Endothelial cell of umbilical vein (primary cell): ENCODE measurements around the gene FIZ1. TPM values are rescaled to one million over a fixed set of nuclear protein-coding genes. Genes with fewer than 3 reads are reported as not detected.

Experiments
- BruUV-seq: library from RNA; stranded (reverse); fragments of 400-500 nt; replicated peaks from 2 replicates; lab custom pipeline; 2021; lab: Mats Ljungman, UMichigan
- CTCF ChIA-PET: fragments of 300-600, 350-600 bp; sonication (Branson Sonifier 250); formaldehyde crosslinking; loops from one replicate; lab custom pipeline; 2021; ENCODE audit warnings: antibody characterized with exemption, inconsistent platforms; lab: Charles Lee
- POLR2A ChIA-PET: fragments of 300-600, 350-600 bp; sonication (Branson Sonifier 250); formaldehyde crosslinking; loops from one replicate; lab custom pipeline; 2021; ENCODE audit warnings: antibody characterized with exemption, inconsistent platforms; lab: Charles Lee
- DNase-seq: peaks from one replicate; pipeline ENCODE4 v3.0.0-alpha.2; 2011; ENCODE audit warnings: low read depth, low spot score
- FAIRE-seq: peaks from 2 replicates; lab custom pipeline; 2011; peaks lifted over from hg19 to GRCh38; lab: Jason Lieb, UNC
- H2AFZ ChIP-seq: 2 replicates; pipeline ENCODE4 v1.6.0; 2012; ENCODE audit warnings: low read depth, low read length, control low read depth, inconsistent platforms
- H3K27ac ChIP-seq: 2 replicates; pipeline ENCODE4 v1.5.1; 2011; ENCODE audit warnings: low read depth, mild to moderate bottlenecking, control low read depth, low read length, moderate library complexity; ENCODE audit not compliant: insufficient read depth
- H3K27me3 ChIP-seq, 2 experiments: 2 replicates each; pipeline versions ENCODE4 v1.6.0 to v1.6.1; 2011; ENCODE audit warnings: low read length in 2 of 2, mixed read lengths in 1 of 2; ENCODE audit not compliant: control insufficient read depth in 2 of 2, insufficient read depth in 2 of 2
- H3K36me3 ChIP-seq, 2 experiments: 2 replicates in 1 of 2; 3 replicates in 1 of 2; pipeline ENCODE4 v1.5.1; 2011; ENCODE audit warnings: low read length in 2 of 2, mild to moderate bottlenecking in 1 of 2, moderate library complexity in 1 of 2; ENCODE audit not compliant: control insufficient read depth in 2 of 2, insufficient read depth in 2 of 2; ENCODE audit errors: extremely low read depth in 1 of 2
- H3K4me1 ChIP-seq: 3 replicates; pipeline ENCODE4 v1.5.1; 2011; ENCODE audit warnings: mild to moderate bottlenecking, low read length; ENCODE audit not compliant: control insufficient read depth, insufficient read depth; ENCODE audit errors: extremely low read depth
- H3K4me2 ChIP-seq: 2 replicates; pipeline ENCODE4 v1.6.1; 2011; ENCODE audit warnings: low read length, control low read depth, mixed read lengths; ENCODE audit not compliant: insufficient read depth
- H3K4me3 ChIP-seq, 3 experiments: fragments of 200-600 bp in 1 of 3; sonication (generic), shearing (Covaris generic) in 1 of 3; replicated peaks in 1 of 3; 2 replicates each; pipeline ENCODE4 v1.5.1; 2011 to 2016; ENCODE audit warnings: control low read depth in 3 of 3, low read length in 3 of 3, mild to moderate bottlenecking in 2 of 3, inconsistent platforms in 1 of 3, low read depth in 1 of 3, moderate library complexity in 1 of 3; ENCODE audit not compliant: insufficient read depth in 1 of 3
- H3K79me2 ChIP-seq: 2 replicates; pipeline ENCODE4 v1.6.0; 2012; ENCODE audit warnings: low read length, inconsistent platforms; ENCODE audit not compliant: control insufficient read depth, insufficient read depth
- H3K9ac ChIP-seq: replicated peaks from 2 replicates; pipeline ENCODE3; 2011; ENCODE audit warnings: low read length, control low read depth; ENCODE audit not compliant: insufficient read depth; ENCODE audit errors: extremely low read depth
- H3K9me1 ChIP-seq: replicated peaks from 3 replicates; pipeline ENCODE4 v1.6.0; 2011; ENCODE audit warnings: mild to moderate bottlenecking, low read length; ENCODE audit not compliant: control insufficient read depth, insufficient read depth; ENCODE audit errors: extremely low read depth
- H3K9me3 ChIP-seq: replicated peaks from 2 replicates; pipeline ENCODE4 v1.5.1; 2012; ENCODE audit warnings: low read length, inconsistent platforms; ENCODE audit not compliant: control insufficient read depth, insufficient read depth
- H4K20me1 ChIP-seq: replicated peaks from 2 replicates; pipeline ENCODE3; 2011; ENCODE audit warnings: mild to moderate bottlenecking, low read length; ENCODE audit not compliant: control insufficient read depth, insufficient read depth; ENCODE audit errors: extremely low read depth
- EZH2 ChIP-seq: IDR thresholded peaks from 2 replicates; pipeline ENCODE4 v1.6.1; 2012; ENCODE audit warnings: borderline replicate concordance, low read depth, mild to moderate bottlenecking, moderate library complexity, low read length, inconsistent platforms; ENCODE audit not compliant: severe bottlenecking
- FOS ChIP-seq: IDR thresholded peaks from 2 replicates; pipeline ENCODE4 v1.6.1; 2011; ENCODE audit warnings: mild to moderate bottlenecking, low read length, moderate library complexity, borderline replicate concordance; ENCODE audit not compliant: insufficient read depth
- GATA2 ChIP-seq: IDR thresholded peaks from 2 replicates; pipeline ENCODE4 v1.7.0; 2011; ENCODE audit warnings: low read depth, mild to moderate bottlenecking, moderate library complexity, mixed read lengths, low read length; ENCODE audit not compliant: insufficient read length, insufficient read depth
- JUN ChIP-seq: IDR thresholded peaks from 2 replicates; pipeline ENCODE4 v1.6.1; 2011; ENCODE audit warnings: borderline replicate concordance, low read depth; ENCODE audit not compliant: insufficient read length, insufficient read depth
- MYC ChIP-seq: IDR thresholded peaks from one replicate; pipeline ENCODE4 v1.6.1; 2011; ENCODE audit warnings: mild to moderate bottlenecking, low read depth, low read length
- POLR2A ChIP-seq: IDR thresholded peaks from 2 replicates; pipeline ENCODE4 v1.6.1; 2012; ENCODE audit warnings: low read depth, mild to moderate bottlenecking, control low read depth, low read length
- POLR2AphosphoS5 ChIP-seq: IDR thresholded peaks from 2 replicates; pipeline ENCODE4 v1.6.1; 2012; ENCODE audit warnings: low read depth, mild to moderate bottlenecking, control low read depth, low read length, moderate library complexity; ENCODE audit not compliant: insufficient read depth
- dilution Hi-C: fragments of 300-500 bp; cut with MboI; formaldehyde crosslinking; loops from one replicate; pipeline ENCODE4 v1.15.0; 2019; ENCODE audit warnings: low sequenced_read_pairs; ENCODE audit not compliant: extremely low pct_ligation_motif_present
- intact Hi-C: fragments of 100-400 bp; cut with micrococcal nuclease; formaldehyde crosslinking; loops from one replicate; pipeline ENCODE4 v1.10.0; 2022
- polyA plus RNA-seq, 4 experiments: library from polyadenylated mRNA; depleted of rRNA in 3 of 4; stranded (reverse) in 3 of 4; unstranded in 1 of 4; fragments of >200 nt; gene quantifications; 2 replicates each; pipeline versions ENCODE4 v1.2.1 to v1.2.3, GENCODE V29; 2011 to 2012; ENCODE audit warnings: missing spikeins in 1 of 4
- total RNA-seq: library from RNA; stranded (reverse); gene quantifications from 2 replicates; pipeline ENCODE4 v1.2.3, GENCODE V29; 2021
- TF ChIP-seq, protein P1 (sequence below): IDR thresholded peaks from 2 replicates; pipeline ENCODE4 v1.6.1; 2011; ENCODE audit not compliant: insufficient read depth, insufficient read length
- TF ChIP-seq, protein P2 (sequence below), 2 donors: IDR thresholded peaks; 1 replicate in 1 of 2; 2 replicates in 1 of 2; pipeline ENCODE4 v1.5.1; 2011; ENCODE audit warnings: low read length in 2 of 2, mild to moderate bottlenecking in 2 of 2, moderate library complexity in 2 of 2, control low read depth in 1 of 2, inconsistent platforms in 1 of 2, low read depth in 1 of 2; ENCODE audit not compliant: insufficient read depth in 1 of 2; ENCODE audit errors: extremely low read depth in 1 of 2

Gene FIZ1
- total and polyA plus RNA-seq, 2 donors (not counting 3 experiments of a cell fraction or from before 2014, with no cell fraction given): 6.6 to 15.6 TPM

DNA sequence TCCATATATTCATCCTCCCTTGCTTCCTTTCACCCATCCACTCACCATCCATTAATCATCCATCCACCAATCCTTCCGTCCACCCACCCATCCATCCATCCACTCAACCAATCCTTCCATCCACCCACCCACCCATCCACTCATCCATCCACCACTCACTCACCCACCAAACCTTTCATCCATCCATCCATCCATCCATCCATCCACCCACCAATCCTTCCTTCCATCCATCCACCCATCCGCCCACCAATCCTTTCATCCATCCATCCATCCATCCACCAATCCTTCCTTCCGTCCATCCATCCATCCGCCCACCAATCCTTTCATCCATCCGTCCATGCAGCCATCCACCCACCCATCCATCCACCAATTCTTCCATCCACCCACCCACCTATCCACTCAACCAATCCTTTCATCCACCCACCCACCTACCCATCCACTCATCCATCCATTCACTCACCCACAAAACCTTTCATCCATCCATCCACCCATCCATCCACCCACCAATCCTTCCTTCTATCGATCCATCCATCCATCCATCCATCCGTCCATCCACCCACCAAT, 56.9 kb downstream of the FIZ1 start:
- dilution Hi-C loops (no loop called here), intact Hi-C loops (no loop called here)
- no peak overlapping the region for H3K4me2 ChIP-seq
- no peaks in the 10 kb centered on the region for H3K79me2 ChIP-seq
- no peak for FAIRE-seq
- DNase-seq: no peak
- no peak overlapping the region for H3K4me3 ChIP-seq
- no peaks in the 10 kb centered on the region for H3K9me3 ChIP-seq
- no TSS peak for BruUV-seq
- no peak overlapping the region for H3K9ac ChIP-seq
- no peaks in the 10 kb centered on the region for H3K36me3 ChIP-seq
- H4K20me1 ChIP-seq: no peaks in the 10 kb centered on the region
- ChIA-PET CTCF (interaction anchor here (1.3 kb wide), 1 partner anchor 75 kb away, joined by 3 read pairs; no protein-coding TSS in a partner anchor), POLR2A (no interaction called here)
- H3K27me3 ChIP-seq: no peaks in the 10 kb centered on the region
- no peak overlapping the region for H3K27ac ChIP-seq
- H2AFZ ChIP-seq: no peak overlapping the region
- TF ChIP-seq, protein P1, sequence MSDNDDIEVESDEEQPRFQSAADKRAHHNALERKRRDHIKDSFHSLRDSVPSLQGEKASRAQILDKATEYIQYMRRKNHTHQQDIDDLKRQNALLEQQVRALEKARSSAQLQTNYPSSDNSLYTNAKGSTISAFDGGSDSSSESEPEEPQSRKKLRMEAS: no peak
- TF ChIP-seq POLR2A (no peak), EZH2 (no peak), GATA2 (no peak), MYC (no peak), JUN (no peak), FOS (no peak), POLR2AphosphoS5 (no peak)
- TF ChIP-seq, protein P2, sequence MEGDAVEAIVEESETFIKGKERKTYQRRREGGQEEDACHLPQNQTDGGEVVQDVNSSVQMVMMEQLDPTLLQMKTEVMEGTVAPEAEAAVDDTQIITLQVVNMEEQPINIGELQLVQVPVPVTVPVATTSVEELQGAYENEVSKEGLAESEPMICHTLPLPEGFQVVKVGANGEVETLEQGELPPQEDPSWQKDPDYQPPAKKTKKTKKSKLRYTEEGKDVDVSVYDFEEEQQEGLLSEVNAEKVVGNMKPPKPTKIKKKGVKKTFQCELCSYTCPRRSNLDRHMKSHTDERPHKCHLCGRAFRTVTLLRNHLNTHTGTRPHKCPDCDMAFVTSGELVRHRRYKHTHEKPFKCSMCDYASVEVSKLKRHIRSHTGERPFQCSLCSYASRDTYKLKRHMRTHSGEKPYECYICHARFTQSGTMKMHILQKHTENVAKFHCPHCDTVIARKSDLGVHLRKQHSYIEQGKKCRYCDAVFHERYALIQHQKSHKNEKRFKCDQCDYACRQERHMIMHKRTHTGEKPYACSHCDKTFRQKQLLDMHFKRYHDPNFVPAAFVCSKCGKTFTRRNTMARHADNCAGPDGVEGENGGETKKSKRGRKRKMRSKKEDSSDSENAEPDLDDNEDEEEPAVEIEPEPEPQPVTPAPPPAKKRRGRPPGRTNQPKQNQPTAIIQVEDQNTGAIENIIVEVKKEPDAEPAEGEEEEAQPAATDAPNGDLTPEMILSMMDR (IDR thresholded peaks at IDR 0.05; ENCODE audit: extremely low read depth in 1 of 2, insufficient read depth in 1 of 2, low read depth in 1 of 2, low read length in 2 of 2): no peak
- H3K4me1 ChIP-seq: peaks cover 12% of the 10 kb centered on the region
- H3K9me1 ChIP-seq: no peaks in the 10 kb centered on the region

Other genes starting within 250 kb of the FIZ1 start
- gene COX6B2, start 244.8 kb downstream of the FIZ1 start, total RNA-seq: not detected in 2 replicates
- not detected in 2 replicates for gene COX6B2, start 244.8 kb downstream of the FIZ1 start, polyA plus RNA-seq
- not detected in 2 replicates for gene GARIN5B, start 236.3 kb downstream of the FIZ1 start, total RNA-seq
- not detected in 2 replicates for gene GARIN5B, start 236.3 kb downstream of the FIZ1 start, polyA plus RNA-seq
- not detected in 2 replicates for gene IL11, start 229.1 kb downstream of the FIZ1 start, total RNA-seq
- 0.11 TPM in 1 of 2 replicates, not detected in the other for gene IL11, start 229.1 kb downstream of the FIZ1 start, polyA plus RNA-seq
- not detected in 2 replicates for gene TMEM190, start 222.7 kb downstream of the FIZ1 start, total RNA-seq
- gene TMEM190, start 222.7 kb downstream of the FIZ1 start, polyA plus RNA-seq: not detected in 2 replicates
- 0.35 TPM in 1 of 2 replicates, not detected in the other for gene TMEM238, start 215.2 kb downstream of the FIZ1 start, total RNA-seq
- gene TMEM238, start 215.2 kb downstream of the FIZ1 start, polyA plus RNA-seq: 0.18 TPM in 1 of 2 replicates, not detected in the other
- 1,738 and 1,872 TPM in 2 replicates for gene RPL28, start 213.6 kb downstream of the FIZ1 start, total RNA-seq
- gene RPL28, start 213.6 kb downstream of the FIZ1 start, polyA plus RNA-seq: 3,435 and 4,297 TPM in 2 replicates
- 244 and 257 TPM in 2 replicates for gene UBE2S, start 191.7 kb downstream of the FIZ1 start, total RNA-seq
- gene UBE2S, start 191.7 kb downstream of the FIZ1 start, polyA plus RNA-seq: 176 and 183 TPM in 2 replicates
- gene SHISA7, start 156.2 kb downstream of the FIZ1 start, total RNA-seq: not detected in 2 replicates
- gene SHISA7, start 156.2 kb downstream of the FIZ1 start, polyA plus RNA-seq: not detected in 2 replicates
- 43.6 and 49.3 TPM in 2 replicates for gene ISOC2, start 137.9 kb downstream of the FIZ1 start, total RNA-seq
- 68.7 and 96.5 TPM in 2 replicates for gene ISOC2, start 137.9 kb downstream of the FIZ1 start, polyA plus RNA-seq
- not detected in 2 replicates for gene C19orf85, start 134.8 kb downstream of the FIZ1 start, total RNA-seq
- gene C19orf85, start 134.8 kb downstream of the FIZ1 start, polyA plus RNA-seq: not detected in 2 replicates
- 9.0 and 10.4 TPM in 2 replicates for gene ZNF628, start 122.9 kb downstream of the FIZ1 start, total RNA-seq
- 2.0 and 2.5 TPM in 2 replicates for gene ZNF628, start 122.9 kb downstream of the FIZ1 start, polyA plus RNA-seq
- 34.4 and 44.7 TPM in 2 replicates for gene NAT14, start 114.3 kb downstream of the FIZ1 start, total RNA-seq
- 39.1 and 42.6 TPM in 2 replicates for gene NAT14, start 114.3 kb downstream of the FIZ1 start, polyA plus RNA-seq
- 1.0 and 1.3 TPM in 2 replicates for gene SSC5D, start 111.1 kb downstream of the FIZ1 start, total RNA-seq
- gene SSC5D, start 111.1 kb downstream of the FIZ1 start, polyA plus RNA-seq: 0.47 and 0.49 TPM in 2 replicates
- gene SBK2, start 62.4 kb downstream of the FIZ1 start, total RNA-seq: not detected in 2 replicates
- not detected in 2 replicates for gene SBK2, start 62.4 kb downstream of the FIZ1 start, polyA plus RNA-seq
- 0.25 and 0.62 TPM in 2 replicates for gene SBK3, start 54.0 kb downstream of the FIZ1 start, total RNA-seq
- gene SBK3, start 54.0 kb downstream of the FIZ1 start, polyA plus RNA-seq: 0.18 and 0.19 TPM in 2 replicates
- 15.7 and 15.9 TPM in 2 replicates for gene ZNF579, start 18.7 kb downstream of the FIZ1 start, total RNA-seq
- gene ZNF579, start 18.7 kb downstream of the FIZ1 start, polyA plus RNA-seq: 9.9 and 11.6 TPM in 2 replicates
- 14.2 and 15.2 TPM in 2 replicates for gene ZNF524, start 771 bp upstream of the FIZ1 start, total RNA-seq
- gene ZNF524, start 771 bp upstream of the FIZ1 start, polyA plus RNA-seq: 15.4 and 22.5 TPM in 2 replicates
- 10.1 and 11.4 TPM in 2 replicates for gene ZNF865, start 6.1 kb upstream of the FIZ1 start, total RNA-seq
- gene ZNF865, start 6.1 kb upstream of the FIZ1 start, polyA plus RNA-seq: 4.0 and 5.2 TPM in 2 replicates
- gene ZNF784, start 25.0 kb upstream of the FIZ1 start, total RNA-seq: 4.9 and 7.1 TPM in 2 replicates
- gene ZNF784, start 25.0 kb upstream of the FIZ1 start, polyA plus RNA-seq: 4.9 and 5.6 TPM in 2 replicates
- gene ZNF580, start 41.5 kb upstream of the FIZ1 start, total RNA-seq: 32.5 and 41.1 TPM in 2 replicates
- gene ZNF580, start 41.5 kb upstream of the FIZ1 start, polyA plus RNA-seq: 13.7 and 16.9 TPM in 2 replicates
- 27.8 and 31.4 TPM in 2 replicates for gene ZNF581, start 44.1 kb upstream of the FIZ1 start, total RNA-seq
- 32.3 and 37.0 TPM in 2 replicates for gene ZNF581, start 44.1 kb upstream of the FIZ1 start, polyA plus RNA-seq
- gene CCDC106, start 48.7 kb upstream of the FIZ1 start, total RNA-seq: 11.8 and 13.2 TPM in 2 replicates
- 12.0 and 17.8 TPM in 2 replicates for gene CCDC106, start 48.7 kb upstream of the FIZ1 start, polyA plus RNA-seq
- gene U2AF2, start 55.5 kb upstream of the FIZ1 start, total RNA-seq: 246 and 259 TPM in 2 replicates
- 173 and 183 TPM in 2 replicates for gene U2AF2, start 55.5 kb upstream of the FIZ1 start, polyA plus RNA-seq
- 133 and 138 TPM in 2 replicates for gene EPN1, start 75.7 kb upstream of the FIZ1 start, total RNA-seq
- 76.9 and 87.2 TPM in 2 replicates for gene EPN1, start 75.7 kb upstream of the FIZ1 start, polyA plus RNA-seq
- gene NLRP9, start 138.9 kb upstream of the FIZ1 start, total RNA-seq: not detected in 2 replicates
- not detected in 2 replicates for gene NLRP9, start 138.9 kb upstream of the FIZ1 start, polyA plus RNA-seq
- gene RFPL4A, start 159.6 kb upstream of the FIZ1 start, total RNA-seq: not detected in 2 replicates
- not detected in 2 replicates for gene RFPL4A, start 159.6 kb upstream of the FIZ1 start, polyA plus RNA-seq
- not detected in 2 replicates for gene RFPL4AL1, start 169.6 kb upstream of the FIZ1 start, total RNA-seq
- not detected in 2 replicates for gene RFPL4AL1, start 169.6 kb upstream of the FIZ1 start, polyA plus RNA-seq
- not detected in 2 replicates for gene NLRP11, start 232.5 kb upstream of the FIZ1 start, total RNA-seq
- gene NLRP11, start 232.5 kb upstream of the FIZ1 start, polyA plus RNA-seq: not detected in 2 replicates
- not detected in 2 replicates for gene NLRP4, start 237.0 kb upstream of the FIZ1 start, total RNA-seq
- gene NLRP4, start 237.0 kb upstream of the FIZ1 start, polyA plus RNA-seq: not detected in 2 replicates